Neuronal stem cell (in vitro differentiated cells): ENCODE measurements around the gene ADGRA1. TPM values are rescaled to one million over a fixed set of nuclear protein-coding genes. Genes with fewer than 3 reads are reported as not detected.

Experiments
- DNase-seq: peaks from one replicate; pipeline ENCODE4 v3.0.0-alpha.2; 2013; ENCODE audit warnings: low spot score
- H2AFZ ChIP-seq: one replicate; pipeline ENCODE4 v1.6.1; 2013; ENCODE audit warnings: mild to moderate bottlenecking, low read length, inconsistent platforms
- H2AK5ac ChIP-seq: 2 replicates; pipeline ENCODE4 v1.6.1; 2013; ENCODE audit warnings: low read depth, mild to moderate bottlenecking, inconsistent platforms, low read length, moderate library complexity, mixed read lengths
- H2BK120ac ChIP-seq: 2 replicates; pipeline ENCODE4 v1.6.1; 2013; ENCODE audit warnings: low read depth, mild to moderate bottlenecking, inconsistent platforms, low read length, moderate library complexity, mixed read lengths
- H2BK12ac ChIP-seq: one replicate; pipeline ENCODE4 v1.6.1; 2013; ENCODE audit warnings: low read length, inconsistent platforms
- H2BK15ac ChIP-seq: 2 replicates; pipeline ENCODE4 v1.6.1; 2013; ENCODE audit warnings: mild to moderate bottlenecking, low read length, inconsistent platforms, mixed read lengths
- H2BK5ac ChIP-seq: one replicate; pipeline ENCODE4 v1.6.1; 2013; ENCODE audit warnings: inconsistent platforms, mild to moderate bottlenecking, low read length, moderate library complexity
- H3K14ac ChIP-seq: one replicate; pipeline ENCODE4 v1.6.1; 2013; ENCODE audit warnings: low read length, inconsistent platforms
- H3K18ac ChIP-seq: 2 replicates; pipeline ENCODE4 v1.6.1; 2013; ENCODE audit warnings: low read length, inconsistent platforms
- H3K23ac ChIP-seq: 2 replicates; pipeline ENCODE4 v1.6.1; 2013; ENCODE audit warnings: low read depth, mild to moderate bottlenecking, mixed read lengths, low read length, inconsistent platforms; ENCODE audit not compliant: poor library complexity
- H3K27ac ChIP-seq: replicated peaks from 3 replicates; pipeline ENCODE4 v1.5.1; 2013; ENCODE audit warnings: low read length, inconsistent platforms
- H3K27me3 ChIP-seq, 3 experiments: 2 replicates each; pipeline ENCODE4 v1.6.1; 2013; ENCODE audit warnings: low read length in 3 of 3, mild to moderate bottlenecking in 2 of 3, inconsistent platforms in 1 of 3, low read depth in 1 of 3, mixed read lengths in 1 of 3, moderate library complexity in 1 of 3; ENCODE audit not compliant: control insufficient read depth in 3 of 3, insufficient read depth in 3 of 3
- H3K36me3 ChIP-seq, 2 donors: replicated peaks in 1 of 2; 2 replicates each; pipeline ENCODE4 v1.6.1; 2013; ENCODE audit warnings: low read length in 2 of 2; ENCODE audit not compliant: control insufficient read depth in 2 of 2, insufficient read depth in 2 of 2
- H3K4ac ChIP-seq: 2 replicates; pipeline ENCODE4 v1.6.1; 2013; ENCODE audit warnings: inconsistent platforms, mild to moderate bottlenecking, low read length, moderate library complexity
- H3K4me1 ChIP-seq, 2 donors: 1 replicate in 1 of 2; 2 replicates in 1 of 2; pipeline ENCODE4 v1.6.1; 2013; ENCODE audit warnings: low read length in 2 of 2, low read depth in 1 of 2; ENCODE audit not compliant: control insufficient read depth in 2 of 2, insufficient read depth in 1 of 2
- H3K4me2 ChIP-seq: one replicate; pipeline ENCODE4 v1.6.1; 2013; ENCODE audit warnings: mild to moderate bottlenecking, low read length, inconsistent platforms; ENCODE audit not compliant: insufficient read depth, poor library complexity, severe bottlenecking
- H3K4me3 ChIP-seq, 2 donors: 2 replicates each; pipeline ENCODE4 v1.5.1; 2013; ENCODE audit warnings: low read length in 2 of 2, mild to moderate bottlenecking in 2 of 2, inconsistent platforms in 1 of 2, moderate library complexity in 1 of 2
- H3K79me1 ChIP-seq: one replicate; pipeline ENCODE4 v1.6.1; 2013; ENCODE audit warnings: low read depth, mild to moderate bottlenecking, inconsistent platforms, low read length, moderate library complexity
- H3K9ac ChIP-seq: one replicate; pipeline ENCODE4 v1.6.1; 2013; ENCODE audit warnings: mild to moderate bottlenecking, low read depth, low read length, inconsistent platforms; ENCODE audit not compliant: poor library complexity
- H3K9me3 ChIP-seq, 2 donors: replicated peaks in 1 of 2; 2 replicates each; pipeline versions ENCODE3 to v1.6.1; 2013; ENCODE audit warnings: low read length in 2 of 2, mild to moderate bottlenecking in 2 of 2, inconsistent platforms in 1 of 2, low read depth in 1 of 2, mixed read lengths in 1 of 2, moderate library complexity in 1 of 2; ENCODE audit not compliant: control insufficient read depth in 2 of 2, insufficient read depth in 1 of 2
- H4K8ac ChIP-seq: one replicate; pipeline ENCODE4 v1.6.1; 2013; ENCODE audit warnings: low read depth, mild to moderate bottlenecking, inconsistent platforms, low read length, moderate library complexity
- H4K91ac ChIP-seq: one replicate; pipeline ENCODE4 v1.6.1; 2013; ENCODE audit warnings: low read length, low read depth, mild to moderate bottlenecking, inconsistent platforms; ENCODE audit not compliant: poor library complexity
- WGBS, 2 donors: extraction: QIAGEN DNeasy Blood & Tissue Kit; methylation state at CpG; one replicate each; pipeline ENCODE4 v1.1.7; 2013; ENCODE audit warnings: missing lambda C conversion rate in 2 of 2, mixed read lengths in 1 of 2; ENCODE audit not compliant: insufficient read length in 2 of 2, insufficient replicate concordance in 1 of 2; ENCODE audit errors: extremely low coverage in 2 of 2; 5-methylcytosine and 5-hydroxymethylcytosine counted together
- polyA plus RNA-seq, 2 experiments: library from polyadenylated mRNA; stranded (reverse); fragments of 200-250 nt; gene quantifications; one replicate each; pipeline ENCODE4 v1.2.3, GENCODE V29; 2013

The ADGRA1 gene, protein sequence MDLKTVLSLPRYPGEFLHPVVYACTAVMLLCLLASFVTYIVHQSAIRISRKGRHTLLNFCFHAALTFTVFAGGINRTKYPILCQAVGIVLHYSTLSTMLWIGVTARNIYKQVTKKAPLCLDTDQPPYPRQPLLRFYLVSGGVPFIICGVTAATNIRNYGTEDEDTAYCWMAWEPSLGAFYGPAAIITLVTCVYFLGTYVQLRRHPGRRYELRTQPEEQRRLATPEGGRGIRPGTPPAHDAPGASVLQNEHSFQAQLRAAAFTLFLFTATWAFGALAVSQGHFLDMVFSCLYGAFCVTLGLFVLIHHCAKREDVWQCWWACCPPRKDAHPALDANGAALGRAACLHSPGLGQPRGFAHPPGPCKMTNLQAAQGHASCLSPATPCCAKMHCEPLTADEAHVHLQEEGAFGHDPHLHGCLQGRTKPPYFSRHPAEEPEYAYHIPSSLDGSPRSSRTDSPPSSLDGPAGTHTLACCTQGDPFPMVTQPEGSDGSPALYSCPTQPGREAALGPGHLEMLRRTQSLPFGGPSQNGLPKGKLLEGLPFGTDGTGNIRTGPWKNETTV
- 0.08 TPM for polyA plus RNA-seq (2013, experiment 1 of 2)
- polyA plus RNA-seq (2013, experiment 2 of 2), result 0.07 TPM

GRCh38 chr10:133087679-133088178 is at the start of gene ADGRA1:
Gene ADGRA1 (plus strand): TSS chr10:133087924. CDS start chr10:133088910, 986 bp downstream.
- Histone ChIP-seq H2BK12ac (peak within 1 kb of the TSS; percentile 25), H3K27ac (no peak within 1 kb of the TSS), H3K9me3 (no peaks in the 10 kb centered on the region), H3K79me1 (peaks cover 3% of the 10 kb centered on the region), H3K4me2 (peak within 1 kb of the TSS; percentile 96), H3K4me1 (peaks cover 5 to 37% of the 10 kb centered on the region in 2 donors), H3K4me3 (peak within 1 kb of the TSS; percentile 28 to 78), H2BK15ac (peak within 1 kb of the TSS; percentile 45), H2BK120ac (no peak within 1 kb of the TSS), H3K27me3 (peaks cover 17 to 92% (median 52%) of the 10 kb centered on the region in 3 experiments), H3K4ac (no peak within 1 kb of the TSS), H2BK5ac (no peak within 1 kb of the TSS), H3K23ac (peak within 1 kb of the TSS; percentile 81), H2AK5ac (peak within 1 kb of the TSS; percentile 91), H4K91ac (no peak within 1 kb of the TSS), H3K36me3 (no peaks in the 10 kb centered on the region), H3K18ac (peak within 1 kb of the TSS; percentile 89), H3K14ac (no peak within 1 kb of the TSS), H4K8ac (no peak within 1 kb of the TSS), H2AFZ (peak within 1 kb of the TSS; percentile 74), H3K9ac (peak within 1 kb of the TSS; percentile 68)
- peak; percentile 61 for DNase-seq
- no CpG with 5 or more reads among the region's 72 CpGs for WGBS, 2 donors

DNA sequence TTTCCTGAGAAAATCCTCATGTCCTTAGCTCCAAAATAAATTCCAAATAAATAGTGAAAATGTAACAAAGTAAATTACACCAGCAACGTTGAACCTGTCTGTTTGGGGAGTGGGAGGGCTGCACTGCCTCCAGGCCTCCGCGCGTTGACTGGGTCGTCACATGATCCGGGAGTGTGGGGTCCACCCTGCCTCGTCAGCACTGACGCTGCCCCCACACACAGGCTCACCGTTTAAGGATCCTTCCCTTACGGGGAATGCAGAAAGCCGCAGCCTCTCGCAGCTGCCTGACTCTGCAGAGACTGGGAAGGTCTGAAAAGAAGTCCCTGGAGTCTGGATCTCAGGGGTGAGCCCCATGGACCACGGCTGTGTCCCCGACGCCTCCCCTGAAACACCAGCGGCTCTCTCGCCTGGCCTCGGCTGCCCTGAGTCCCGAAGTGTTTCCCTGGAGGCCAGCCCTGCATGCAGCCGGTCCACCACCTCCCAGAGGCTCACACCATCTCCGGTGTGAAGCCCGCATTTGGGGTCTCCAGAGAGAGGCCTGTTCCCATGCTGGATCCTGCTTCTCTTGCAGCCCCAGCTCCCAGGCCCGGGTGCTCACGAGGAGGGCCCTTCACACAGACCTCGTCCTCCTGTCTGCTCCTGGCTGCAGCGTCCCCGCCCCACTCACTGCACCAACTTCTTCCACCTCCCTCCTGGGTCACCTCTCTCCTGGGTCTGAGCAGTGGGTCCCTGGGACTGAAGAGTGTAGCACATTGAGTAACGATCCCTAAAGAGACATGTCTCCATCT is 49.5 kb upstream of the ADGRA1 start:
- no CpG with 5 or more reads among the region's 28 CpGs for WGBS, 2 donors
- H3K14ac ChIP-seq, result no peak overlapping the region
- H3K9me3 ChIP-seq, result no peaks in the 10 kb centered on the region
- H2AK5ac ChIP-seq, result peak overlapping the region; percentile 30
- H3K27ac ChIP-seq, result no peak overlapping the region
- no peaks in the 10 kb centered on the region for H3K36me3 ChIP-seq
- H3K27me3 ChIP-seq, result peaks cover 0 to 58% (median 0%) of the 10 kb centered on the region in 3 experiments
- H2BK5ac ChIP-seq, result peak overlapping the region; percentile 40
- H2BK120ac ChIP-seq, result no peak overlapping the region
- H3K9ac ChIP-seq, result no peak overlapping the region
- peaks cover 0 to 4% of the 10 kb centered on the region in 2 donors for H3K4me1 ChIP-seq
- peak overlapping the region; percentile 78 for H3K18ac ChIP-seq
- no peak overlapping the region for H4K8ac ChIP-seq
- H3K4ac ChIP-seq, result no peak overlapping the region
- H3K23ac ChIP-seq, result no peak overlapping the region
- no peak overlapping the region for H3K4me3 ChIP-seq
- H3K4me2 ChIP-seq, result no peak overlapping the region
- H2BK15ac ChIP-seq, result peak overlapping the region; percentile 47
- H4K91ac ChIP-seq, result peak overlapping the region; percentile 53
- H2AFZ ChIP-seq, result no peak overlapping the region
- DNase-seq, result no peak
- H2BK12ac ChIP-seq, result peak overlapping the region; percentile 73
- H3K79me1 ChIP-seq, result no peaks in the 10 kb centered on the region

DNA sequence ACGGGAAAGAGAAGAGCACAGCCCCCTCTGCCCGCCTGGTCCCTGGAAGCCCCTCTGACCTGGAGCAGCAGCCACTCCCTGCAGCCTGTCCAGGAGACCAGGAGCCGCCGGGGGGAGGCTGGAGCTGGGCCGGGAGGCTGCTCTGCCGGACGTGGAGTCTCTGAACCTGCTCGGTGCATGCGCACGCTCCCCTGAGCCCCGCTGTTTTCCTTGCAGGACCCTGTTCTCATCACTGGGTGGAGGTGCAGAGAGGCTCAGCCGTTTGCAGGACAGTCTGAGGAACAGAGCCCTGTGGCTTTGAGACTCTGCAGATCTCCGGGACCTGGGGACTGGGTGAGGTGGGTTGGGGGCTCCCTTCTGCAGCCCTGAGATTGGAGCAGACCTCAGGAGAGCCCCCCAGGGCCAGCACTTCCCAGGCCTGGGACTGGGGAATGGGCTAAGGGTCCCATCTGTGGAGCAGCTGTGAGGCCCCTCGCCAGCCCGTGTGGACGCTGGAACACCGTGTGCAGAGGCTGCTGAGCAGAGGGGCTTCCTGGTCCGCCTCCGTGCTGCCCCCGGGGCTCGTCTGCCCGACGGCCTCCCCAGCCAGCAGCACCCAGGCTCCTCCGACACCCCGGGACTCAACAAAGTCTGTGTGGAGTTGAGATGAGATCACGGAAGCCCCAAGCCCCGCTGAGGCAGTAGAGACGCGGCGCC is 48.5 kb upstream of the ADGRA1 start:
- no peak for DNase-seq

More for the DNA sequence above, 48.5 kb upstream of the ADGRA1 start:
- Histone ChIP-seq H4K91ac (no peak overlapping the region), H2BK15ac (no peak overlapping the region), H3K27ac (no peak overlapping the region), H2AFZ (peak overlapping the region; percentile 59), H2AK5ac (peak overlapping the region; percentile 33), H3K14ac (no peak overlapping the region), H3K9ac (no peak overlapping the region), H3K9me3 (no peaks in the 10 kb centered on the region), H3K27me3 (peaks cover 0 to 57% (median 0%) of the 10 kb centered on the region in 3 experiments), H3K4ac (no peak overlapping the region), H3K23ac (no peak overlapping the region), H3K18ac (peak overlapping the region; percentile 73), H3K36me3 (no peaks in the 10 kb centered on the region), H2BK12ac (no peak overlapping the region), H2BK120ac (no peak overlapping the region), H2BK5ac (no peak overlapping the region), H3K4me1 (peaks cover 0 to 4% of the 10 kb centered on the region in 2 donors), H4K8ac (no peak overlapping the region), H3K4me3 (no peak overlapping the region), H3K79me1 (no peaks in the 10 kb centered on the region), H3K4me2 (no peak overlapping the region)
- WGBS, 2 donors, result no CpG with 5 or more reads among the region's 30 CpGs
